ENCODE measurements around the gene RIC1. TPM values are rescaled to one million over a fixed set of nuclear protein-coding genes. Genes with fewer than 3 reads are reported as not detected.

RIC1 gene
- total RNA-seq, 1 experiment from 2014 or later, result 25.5 TPM

DNA sequence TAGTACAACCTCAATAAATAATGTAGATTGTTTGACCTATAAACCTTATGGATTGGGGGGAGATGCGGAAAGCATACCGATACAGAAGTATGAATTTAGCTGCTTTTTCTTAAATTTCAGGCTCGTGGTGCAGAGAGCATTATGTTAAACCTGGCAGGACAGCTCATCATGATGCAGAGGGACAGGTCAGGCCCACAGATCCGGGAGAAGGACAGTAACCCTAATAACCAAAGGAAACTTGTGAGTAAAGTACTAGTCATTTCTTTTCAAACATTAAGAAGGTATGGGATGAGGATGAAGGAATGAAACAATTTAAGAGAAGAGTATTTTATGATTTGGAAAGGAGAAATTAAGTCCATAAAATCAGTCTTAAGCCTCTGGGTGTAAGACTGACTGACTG is 133.5 kb downstream of the RIC1 start:
- TF ChIP-seq TCF7L2 (IDR thresholded peaks at IDR 0.05; ENCODE audit: borderline replicate concordance, extremely low read depth, insufficient read depth, insufficient read length), result no peak
- TF ChIP-seq CEBPB (IDR thresholded peaks at IDR 0.05; ENCODE audit: low read depth), result no peak
- TF ChIP-seq SP1 (IDR thresholded peaks at IDR 0.05; ENCODE audit: low read depth), result no peak
- TF ChIP-seq EGR1 (IDR thresholded peaks at IDR 0.05; ENCODE audit: low read depth), result no peak
- TF ChIP-seq JUND (IDR thresholded peaks at IDR 0.05), result no peak
- TF ChIP-seq EZH2 (IDR thresholded peaks at IDR 0.05), result no peak
- no peak for TF ChIP-seq RAD21 (IDR thresholded peaks at IDR 0.05; ENCODE audit: low read depth)
- TF ChIP-seq SRF (IDR thresholded peaks at IDR 0.05; ENCODE audit: low read depth), result no peak
- TF ChIP-seq, protein P1, sequence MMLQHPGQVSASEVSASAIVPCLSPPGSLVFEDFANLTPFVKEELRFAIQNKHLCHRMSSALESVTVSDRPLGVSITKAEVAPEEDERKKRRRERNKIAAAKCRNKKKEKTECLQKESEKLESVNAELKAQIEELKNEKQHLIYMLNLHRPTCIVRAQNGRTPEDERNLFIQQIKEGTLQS (IDR thresholded peaks at IDR 0.05), result no peak
- TF ChIP-seq ZFX (IDR thresholded peaks at IDR 0.05), result no peak
- DNase-seq (ENCODE audit: low read depth, low spot score) (no peak), ATAC-seq (no peak)
- Histone ChIP-seq H3K4me3 (replicated peaks in 1 of 2; ENCODE audit: low read depth in 1 of 2, low read length in 2 of 2) (no peak overlapping the region), H3K27me3 (ENCODE audit: insufficient read depth, low read length) (no peaks in the 10 kb centered on the region), H3K79me2 (ENCODE audit: insufficient read depth, low read length) (no peaks in the 10 kb centered on the region), H3K27ac (ENCODE audit: low read depth, low read length) (no peak overlapping the region), H3K4me1 (ENCODE audit: control insufficient read depth in 1 of 2, insufficient read depth in 2 of 2, low read length in 2 of 2) (no peaks in the 10 kb centered on the region), H3K36me3 (ENCODE audit: control insufficient read depth in 1 of 2, insufficient read depth in 2 of 2, low read length in 2 of 2) (peaks cover 13 to 34% of the 10 kb centered on the region in 2 experiments; a peak in 3 of 4 replicates), H3K9me2 (ENCODE audit: insufficient read depth) (no peaks in the 10 kb centered on the region), H3K9me3 (ENCODE audit: control insufficient read depth in 1 of 2, insufficient read depth in 1 of 2, low read depth in 1 of 2, low read length in 2 of 2) (no peaks in the 10 kb centered on the region), H4K20me1 (ENCODE audit: insufficient read depth) (no peaks in the 10 kb centered on the region), H3K4me2 (ENCODE audit: low read length) (no peak overlapping the region), H2AFZ (ENCODE audit: low read depth, low read length, poor library complexity, severe bottlenecking) (no peak overlapping the region), H3K9ac (ENCODE audit: low read length) (no peak overlapping the region)
- CTCF ChIA-PET, result no interaction called here
- RAD21 ChIA-PET (ENCODE audit: low non-redundant PET in 1 of 2, low total read pairs in 2 of 2, uncharacterized antibody in 2 of 2, unreplicated experiment in 2 of 2), result no interaction called here
- intact Hi-C loops (cut with micrococcal nuclease), result no loop called here
- no TSS peak for BruUV-seq (replicated peaks)
- POLR2A ChIA-PET, result no interaction called here

DNA sequence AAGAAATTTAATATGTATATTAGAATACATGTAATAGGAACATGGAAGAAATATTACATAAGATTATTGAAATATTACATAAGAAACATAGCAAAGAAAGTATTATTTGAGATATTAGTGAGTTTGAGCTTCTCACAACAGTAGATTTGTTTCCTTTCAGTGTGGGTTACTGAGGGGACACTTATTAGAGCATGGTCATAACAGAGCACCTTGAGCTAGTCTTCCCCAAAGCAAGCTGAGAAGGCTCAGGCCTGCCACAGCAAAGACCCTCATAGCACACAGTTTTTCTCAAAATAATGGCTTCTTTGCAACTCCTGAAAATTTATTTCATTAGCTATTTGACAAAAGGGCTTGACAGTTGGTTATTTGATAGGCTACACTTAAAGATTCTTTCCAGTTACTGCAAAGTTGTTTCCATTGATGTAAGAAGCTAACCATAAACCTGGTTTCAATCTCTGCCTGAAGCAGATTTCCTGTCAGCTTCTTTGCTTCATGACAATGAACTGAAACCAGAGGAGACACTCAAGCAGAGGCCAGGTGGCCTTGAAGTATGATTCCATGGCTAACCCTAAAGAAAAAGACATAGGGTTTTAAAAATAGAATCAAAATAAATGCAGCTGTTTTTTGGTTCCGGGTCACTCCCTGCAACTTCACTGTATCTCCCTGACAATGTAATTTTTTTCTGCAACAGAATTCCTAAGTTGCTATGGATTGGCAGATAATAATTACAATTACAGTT is 135.4 kb downstream of the RIC1 start:
- RAD21 ChIA-PET (ENCODE audit: low non-redundant PET in 1 of 2, low total read pairs in 2 of 2, uncharacterized antibody in 2 of 2, unreplicated experiment in 2 of 2), result no interaction called here
- H3K27me3 ChIP-seq (ENCODE audit: insufficient read depth, low read length), result no peaks in the 10 kb centered on the region
- peaks cover 29 to 40% of the 10 kb centered on the region in 2 experiments for H3K36me3 ChIP-seq (ENCODE audit: control insufficient read depth in 1 of 2, insufficient read depth in 2 of 2, low read length in 2 of 2)
- no peaks in the 10 kb centered on the region for H3K9me2 ChIP-seq (ENCODE audit: insufficient read depth)
- H4K20me1 ChIP-seq (ENCODE audit: insufficient read depth), result no peaks in the 10 kb centered on the region
- no peak for TF ChIP-seq EGR1 (IDR thresholded peaks at IDR 0.05; ENCODE audit: low read depth)
- TF ChIP-seq CBX3 (IDR thresholded peaks at IDR 0.05; ENCODE audit: low read depth), result no peak
- TF ChIP-seq POLR2A (IDR thresholded peaks at IDR 0.05; ENCODE audit: borderline replicate concordance, extremely low read depth, insufficient read depth, insufficient read length), result no peak
- TF ChIP-seq, protein P2, sequence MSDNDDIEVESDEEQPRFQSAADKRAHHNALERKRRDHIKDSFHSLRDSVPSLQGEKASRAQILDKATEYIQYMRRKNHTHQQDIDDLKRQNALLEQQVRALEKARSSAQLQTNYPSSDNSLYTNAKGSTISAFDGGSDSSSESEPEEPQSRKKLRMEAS (IDR thresholded peaks at IDR 0.05), result no peak
- TF ChIP-seq RAD21 (IDR thresholded peaks at IDR 0.05; ENCODE audit: low read depth), result no peak
- TF ChIP-seq ZNF274 (IDR thresholded peaks at IDR 0.05; ENCODE audit: low read depth, low read length), result no peak
- TF ChIP-seq, protein P3, sequence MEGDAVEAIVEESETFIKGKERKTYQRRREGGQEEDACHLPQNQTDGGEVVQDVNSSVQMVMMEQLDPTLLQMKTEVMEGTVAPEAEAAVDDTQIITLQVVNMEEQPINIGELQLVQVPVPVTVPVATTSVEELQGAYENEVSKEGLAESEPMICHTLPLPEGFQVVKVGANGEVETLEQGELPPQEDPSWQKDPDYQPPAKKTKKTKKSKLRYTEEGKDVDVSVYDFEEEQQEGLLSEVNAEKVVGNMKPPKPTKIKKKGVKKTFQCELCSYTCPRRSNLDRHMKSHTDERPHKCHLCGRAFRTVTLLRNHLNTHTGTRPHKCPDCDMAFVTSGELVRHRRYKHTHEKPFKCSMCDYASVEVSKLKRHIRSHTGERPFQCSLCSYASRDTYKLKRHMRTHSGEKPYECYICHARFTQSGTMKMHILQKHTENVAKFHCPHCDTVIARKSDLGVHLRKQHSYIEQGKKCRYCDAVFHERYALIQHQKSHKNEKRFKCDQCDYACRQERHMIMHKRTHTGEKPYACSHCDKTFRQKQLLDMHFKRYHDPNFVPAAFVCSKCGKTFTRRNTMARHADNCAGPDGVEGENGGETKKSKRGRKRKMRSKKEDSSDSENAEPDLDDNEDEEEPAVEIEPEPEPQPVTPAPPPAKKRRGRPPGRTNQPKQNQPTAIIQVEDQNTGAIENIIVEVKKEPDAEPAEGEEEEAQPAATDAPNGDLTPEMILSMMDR (IDR thresholded peaks at IDR 0.05 in 2 of 3, conservative IDR thresholded peaks at IDR 0.05 in 1 of 3; ENCODE audit: borderline replicate concordance in 1 of 3, insufficient read depth in 1 of 3, low read depth in 2 of 3, low read length in 2 of 3), result no peak
- TF ChIP-seq EZH2 (IDR thresholded peaks at IDR 0.05), result no peak
- intact Hi-C loops (cut with micrococcal nuclease), result no loop called here
- no peaks in the 10 kb centered on the region for H3K79me2 ChIP-seq (ENCODE audit: insufficient read depth, low read length)
- POLR2A ChIA-PET, result no interaction called here
- no peak overlapping the region for H3K4me2 ChIP-seq (ENCODE audit: low read length)
- no peaks in the 10 kb centered on the region for H3K4me1 ChIP-seq (ENCODE audit: control insufficient read depth in 1 of 2, insufficient read depth in 2 of 2, low read length in 2 of 2)
- DNase-seq (ENCODE audit: low read depth, low spot score) (no peak), ATAC-seq (no peak)
- no peak overlapping the region for H3K4me3 ChIP-seq (replicated peaks in 1 of 2; ENCODE audit: low read depth in 1 of 2, low read length in 2 of 2)
- H3K27ac ChIP-seq (ENCODE audit: low read depth, low read length), result no peak overlapping the region
- no peak overlapping the region for H2AFZ ChIP-seq (ENCODE audit: low read depth, low read length, poor library complexity, severe bottlenecking)
- no peaks in the 10 kb centered on the region for H3K9me3 ChIP-seq (ENCODE audit: control insufficient read depth in 1 of 2, insufficient read depth in 1 of 2, low read depth in 1 of 2, low read length in 2 of 2)
- no TSS peak for BruUV-seq (replicated peaks)
- H3K9ac ChIP-seq (ENCODE audit: low read length), result no peak overlapping the region
- CTCF ChIA-PET, result no interaction called here

Measured in HCT116 (cell line).